WERI-Rb-1 (cell line): ENCODE data around the gene C17orf67.

Experiments used
- DNase-seq: peaks from one replicate; pipeline ENCODE4 v3.0.0-alpha.2; 2020
- H3K27ac ChIP-seq: fragments of 250-450 bp; sonication (Bioruptor Pico); 2 replicates; pipeline ENCODE4 v1.5.1; 2020; ENCODE audit warnings: mild to moderate bottlenecking, moderate library complexity
- H3K27me3 ChIP-seq: fragments of 250-450 bp; sonication (Bioruptor Pico); 2 replicates; pipeline ENCODE4 v1.5.1; 2021; ENCODE audit warnings: mild to moderate bottlenecking, low read depth, moderate library complexity; ENCODE audit not compliant: insufficient read depth, severe bottlenecking
- H3K36me3 ChIP-seq: fragments of 250-450 bp; sonication (Bioruptor Pico); 2 replicates; pipeline ENCODE4 v1.5.1; 2020; ENCODE audit warnings: mild to moderate bottlenecking, moderate library complexity
- H3K4me3 ChIP-seq: 2 replicates; pipeline ENCODE4 v1.5.1; 2011; ENCODE audit warnings: low read depth, mild to moderate bottlenecking, control low read depth, low read length
- H3K9me3 ChIP-seq: fragments of 250-450 bp; sonication (Bioruptor Pico); 2 replicates; pipeline ENCODE4 v1.5.1; 2021; ENCODE audit warnings: mild to moderate bottlenecking, moderate library complexity; ENCODE audit not compliant: severe bottlenecking
- CTCF ChIP-seq: IDR thresholded peaks from 2 replicates; pipeline ENCODE4 v1.5.1; 2011; ENCODE audit warnings: low read depth, mild to moderate bottlenecking, control low read depth, inconsistent platforms, low read length

C17orf67 gene

GRCh38 chr17:56795221-56795865, 38.4 kb downstream of the C17orf67 start:
- H3K27me3 ChIP-seq, result peaks cover 7% of the 10 kb centered on the region
- no peaks in the 10 kb centered on the region for H3K9me3 ChIP-seq
- DNase-seq, result no peak
- no peaks in the 10 kb centered on the region for H3K36me3 ChIP-seq
- no peak overlapping the region for H3K27ac ChIP-seq
- H3K4me3 ChIP-seq, result no peak overlapping the region
- TF ChIP-seq CTCF, result no peak

- H3K36me3 ChIP-seq, result no peaks in the 10 kb centered on the region
- no peak overlapping the region for H3K27ac ChIP-seq
- no peak overlapping the region for H3K4me3 ChIP-seq
- H3K27me3 ChIP-seq, result peaks cover 15% of the 10 kb centered on the region
- no peak for TF ChIP-seq CTCF
- no peaks in the 10 kb centered on the region for H3K9me3 ChIP-seq
- no peak for DNase-seq
Measured at GRCh38 chr17:56793957-56794356, 39.8 kb downstream of the C17orf67 start.

DNA sequence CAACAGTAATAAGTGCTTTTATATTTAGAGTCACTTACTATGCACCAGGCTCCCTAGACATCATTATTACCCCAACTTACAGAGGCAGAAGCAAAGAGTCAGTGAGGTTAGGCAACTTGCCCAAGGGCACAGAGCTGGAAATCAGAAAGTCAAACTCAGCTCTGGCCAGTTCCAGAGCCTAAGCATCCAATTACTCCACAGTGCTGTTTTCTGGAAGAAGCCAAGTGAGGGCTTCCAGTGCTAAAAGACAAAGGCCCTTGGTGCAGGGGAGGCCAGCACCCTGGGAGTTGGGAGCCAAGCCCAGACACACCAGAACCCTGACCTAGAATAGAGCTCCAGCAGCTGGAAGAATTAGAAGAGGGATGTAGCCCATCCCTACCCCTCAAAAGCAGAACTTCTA, 40.2 kb downstream of the C17orf67 start:
- no peak for DNase-seq
- Histone ChIP-seq H3K36me3 (no peaks in the 10 kb centered on the region), H3K9me3 (no peaks in the 10 kb centered on the region), H3K4me3 (no peak overlapping the region), H3K27ac (no peak overlapping the region), H3K27me3 (peaks cover 18% of the 10 kb centered on the region)
- TF ChIP-seq CTCF, result no peak

GRCh38 chr17:56792267-56792666, 41.5 kb downstream of the C17orf67 start:
- DNase-seq, result no peak
- H3K36me3 ChIP-seq, result no peaks in the 10 kb centered on the region
- H3K27me3 ChIP-seq, result peaks cover 19% of the 10 kb centered on the region
- H3K9me3 ChIP-seq, result no peaks in the 10 kb centered on the region
- no peak overlapping the region for H3K4me3 ChIP-seq
- TF ChIP-seq CTCF, result no peak
- H3K27ac ChIP-seq, result no peak overlapping the region

DNA sequence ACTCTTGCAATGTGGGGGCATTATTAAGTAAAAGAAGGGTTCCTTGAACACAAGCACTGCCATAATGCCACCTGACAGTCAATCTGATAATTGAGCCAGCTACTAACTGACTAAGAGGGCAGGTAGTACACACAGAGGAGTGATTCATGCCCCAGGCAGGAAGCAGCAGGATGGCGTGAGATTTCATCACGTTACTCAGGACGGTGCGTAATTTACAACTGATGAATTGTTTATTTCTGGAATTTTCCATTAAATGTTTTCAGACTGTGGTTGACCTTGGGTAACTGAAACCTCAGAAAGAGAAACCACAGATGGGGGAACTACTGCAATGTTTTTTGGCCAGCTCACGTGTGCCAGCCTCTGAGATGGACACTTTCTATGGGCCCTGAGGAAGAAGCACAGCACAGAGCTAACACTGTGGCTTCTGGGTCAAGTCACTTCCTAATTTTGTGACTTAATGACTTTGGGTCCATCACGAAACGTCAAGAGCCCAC, 46.7 kb downstream of the C17orf67 start:
- H3K36me3 ChIP-seq, result no peaks in the 10 kb centered on the region
- H3K4me3 ChIP-seq, result no peak overlapping the region
- TF ChIP-seq CTCF, result no peak
- H3K27ac ChIP-seq, result no peak overlapping the region
- DNase-seq, result no peak
- H3K9me3 ChIP-seq, result no peaks in the 10 kb centered on the region
- peaks cover 26% of the 10 kb centered on the region for H3K27me3 ChIP-seq

DNA sequence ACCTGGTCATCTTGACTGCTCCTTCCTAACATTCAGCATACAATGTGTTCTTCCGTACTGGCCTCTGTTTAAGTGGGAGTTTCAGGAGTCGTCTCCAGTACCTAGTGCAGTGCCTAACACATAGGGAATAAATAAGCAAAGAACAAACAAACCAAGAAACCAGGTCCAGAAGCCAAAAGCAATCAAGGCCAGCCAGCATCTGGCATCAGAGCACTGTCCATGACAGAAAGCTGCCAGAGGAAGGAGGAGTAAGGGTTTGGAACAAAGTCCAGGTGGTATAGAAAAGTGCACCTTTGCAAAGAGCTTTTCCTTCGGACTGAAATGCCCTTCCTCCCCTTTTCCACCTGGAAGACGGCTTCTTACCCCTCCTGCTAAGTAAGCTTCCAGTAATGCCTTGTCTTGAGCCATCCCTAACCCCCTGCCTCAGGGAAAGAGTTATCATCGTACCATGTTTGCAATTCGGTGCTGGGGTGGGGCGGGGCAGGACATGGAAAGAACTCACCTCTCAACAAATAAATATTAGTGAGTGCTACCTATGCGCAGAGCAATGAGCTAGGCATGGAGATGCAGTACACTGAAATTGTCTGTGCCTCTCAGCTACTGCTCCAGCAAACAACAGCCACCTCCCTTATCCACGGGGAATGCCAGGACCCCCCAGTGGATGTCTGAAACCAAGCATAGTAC, 47.6 kb downstream of the C17orf67 start:
- no peak for TF ChIP-seq CTCF
- no peak overlapping the region for H3K27ac ChIP-seq
- H3K27me3 ChIP-seq, result peaks cover 34% of the 10 kb centered on the region
- no peaks in the 10 kb centered on the region for H3K9me3 ChIP-seq
- DNase-seq, result no peak
- no peak overlapping the region for H3K4me3 ChIP-seq
- H3K36me3 ChIP-seq, result no peaks in the 10 kb centered on the region
